ENCODE measurements around the gene ADAM10.
"Not testable (repeated sequence)": the region's sequence is repeated elsewhere in the genome, so short reads cannot be mapped to it uniquely, and the experiment has no call there.

ADAM10 gene

GRCh38 chr15:58631319-58631718 is 118.2 kb downstream of the ADAM10 start:
- H3K27ac ChIP-seq: no peak overlapping the region
- TF ChIP-seq ZFX (IDR thresholded peaks at IDR 0.05; ENCODE audit: borderline replicate concordance): no peak
- TF ChIP-seq, protein P1, sequence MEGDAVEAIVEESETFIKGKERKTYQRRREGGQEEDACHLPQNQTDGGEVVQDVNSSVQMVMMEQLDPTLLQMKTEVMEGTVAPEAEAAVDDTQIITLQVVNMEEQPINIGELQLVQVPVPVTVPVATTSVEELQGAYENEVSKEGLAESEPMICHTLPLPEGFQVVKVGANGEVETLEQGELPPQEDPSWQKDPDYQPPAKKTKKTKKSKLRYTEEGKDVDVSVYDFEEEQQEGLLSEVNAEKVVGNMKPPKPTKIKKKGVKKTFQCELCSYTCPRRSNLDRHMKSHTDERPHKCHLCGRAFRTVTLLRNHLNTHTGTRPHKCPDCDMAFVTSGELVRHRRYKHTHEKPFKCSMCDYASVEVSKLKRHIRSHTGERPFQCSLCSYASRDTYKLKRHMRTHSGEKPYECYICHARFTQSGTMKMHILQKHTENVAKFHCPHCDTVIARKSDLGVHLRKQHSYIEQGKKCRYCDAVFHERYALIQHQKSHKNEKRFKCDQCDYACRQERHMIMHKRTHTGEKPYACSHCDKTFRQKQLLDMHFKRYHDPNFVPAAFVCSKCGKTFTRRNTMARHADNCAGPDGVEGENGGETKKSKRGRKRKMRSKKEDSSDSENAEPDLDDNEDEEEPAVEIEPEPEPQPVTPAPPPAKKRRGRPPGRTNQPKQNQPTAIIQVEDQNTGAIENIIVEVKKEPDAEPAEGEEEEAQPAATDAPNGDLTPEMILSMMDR (IDR thresholded peaks at IDR 0.05): no peak

- TF ChIP-seq, protein P1 (IDR thresholded peaks at IDR 0.05): no peak
- TF ChIP-seq ZFX (IDR thresholded peaks at IDR 0.05; ENCODE audit: borderline replicate concordance): no peak
- no peak overlapping the region for H3K27ac ChIP-seq
Measured at GRCh38 chr15:58629625-58630024, 119.9 kb downstream of the ADAM10 start.

- TF ChIP-seq, protein P1 (IDR thresholded peaks at IDR 0.05): no peak
- TF ChIP-seq ZFX (IDR thresholded peaks at IDR 0.05; ENCODE audit: borderline replicate concordance): no peak
- H3K27ac ChIP-seq: no peak overlapping the region
Measured at GRCh38 chr15:58628206-58628947, 121.1 kb downstream of the ADAM10 start.

- TF ChIP-seq, protein P1 (IDR thresholded peaks at IDR 0.05): no peak
- TF ChIP-seq ZFX (IDR thresholded peaks at IDR 0.05; ENCODE audit: borderline replicate concordance): no peak
- H3K27ac ChIP-seq: no peak overlapping the region
Measured at GRCh38 chr15:58627701-58628100, 121.8 kb downstream of the ADAM10 start.

DNA sequence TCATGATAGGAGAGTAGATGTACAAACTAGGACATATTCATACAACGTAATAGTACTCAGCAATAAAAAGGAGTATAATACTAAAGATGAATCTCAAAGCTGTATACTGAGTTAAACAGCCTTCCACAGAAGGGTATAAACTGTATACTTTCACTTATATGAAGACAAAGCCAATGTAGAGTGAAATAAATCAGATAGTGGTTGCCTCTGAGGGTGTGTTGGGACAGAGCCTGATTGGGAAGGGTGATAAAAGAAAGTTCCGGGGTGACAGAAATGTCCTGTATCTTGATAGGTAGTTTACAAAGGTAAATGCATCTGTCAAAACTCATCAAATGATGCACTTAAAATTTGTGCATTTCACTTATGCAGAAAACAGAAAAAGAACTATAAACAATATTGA is 122.5 kb downstream of the ADAM10 start:
- no peak overlapping the region for H3K27ac ChIP-seq
- TF ChIP-seq, protein P1 (IDR thresholded peaks at IDR 0.05): no peak
- TF ChIP-seq ZFX (IDR thresholded peaks at IDR 0.05; ENCODE audit: borderline replicate concordance): no peak

- no peak overlapping the region for H3K27ac ChIP-seq
- TF ChIP-seq ZFX (IDR thresholded peaks at IDR 0.05; ENCODE audit: borderline replicate concordance): no peak
- TF ChIP-seq, protein P1 (IDR thresholded peaks at IDR 0.05): no peak
Measured at GRCh38 chr15:58626378-58626777, 123.1 kb downstream of the ADAM10 start.

- TF ChIP-seq ZFX (IDR thresholded peaks at IDR 0.05; ENCODE audit: borderline replicate concordance): no peak
- no peak overlapping the region for H3K27ac ChIP-seq
Measured at GRCh38 chr15:58622877-58623276, 126.6 kb downstream of the ADAM10 start.

DNA sequence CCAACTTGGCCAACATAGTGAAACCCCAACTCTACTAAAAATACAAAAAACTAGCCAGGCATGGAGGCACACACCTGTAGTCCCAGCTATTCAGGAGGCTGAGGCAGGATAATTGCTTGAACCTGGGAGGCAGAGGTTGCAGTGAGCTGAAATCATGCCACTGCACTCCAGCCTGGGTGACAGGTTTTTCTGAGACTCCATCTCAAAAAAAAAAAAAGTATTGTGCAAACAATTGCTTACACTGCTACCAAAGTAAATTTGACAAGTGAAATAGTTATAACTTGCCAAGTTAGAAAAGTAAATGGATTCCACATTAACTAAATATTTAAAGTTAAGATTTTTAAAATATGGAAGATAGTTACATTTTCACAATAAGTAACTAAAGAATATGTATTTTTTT is 129.2 kb downstream of the ADAM10 start:
- H3K27ac ChIP-seq: not testable (repeated sequence)
